Measurements from ENCODE around the gene MTA2. TPM values are rescaled to one million over a fixed set of nuclear protein-coding genes. Genes with fewer than 3 reads are reported as not detected.
"Not testable (repeated sequence)": the region's sequence is repeated elsewhere in the genome, so short reads cannot be mapped to it uniquely, and the experiment has no call there.

Gene MTA2
- total RNA-seq, 2 experiments from 2014 or later = 167 to 172 TPM

DNA sequence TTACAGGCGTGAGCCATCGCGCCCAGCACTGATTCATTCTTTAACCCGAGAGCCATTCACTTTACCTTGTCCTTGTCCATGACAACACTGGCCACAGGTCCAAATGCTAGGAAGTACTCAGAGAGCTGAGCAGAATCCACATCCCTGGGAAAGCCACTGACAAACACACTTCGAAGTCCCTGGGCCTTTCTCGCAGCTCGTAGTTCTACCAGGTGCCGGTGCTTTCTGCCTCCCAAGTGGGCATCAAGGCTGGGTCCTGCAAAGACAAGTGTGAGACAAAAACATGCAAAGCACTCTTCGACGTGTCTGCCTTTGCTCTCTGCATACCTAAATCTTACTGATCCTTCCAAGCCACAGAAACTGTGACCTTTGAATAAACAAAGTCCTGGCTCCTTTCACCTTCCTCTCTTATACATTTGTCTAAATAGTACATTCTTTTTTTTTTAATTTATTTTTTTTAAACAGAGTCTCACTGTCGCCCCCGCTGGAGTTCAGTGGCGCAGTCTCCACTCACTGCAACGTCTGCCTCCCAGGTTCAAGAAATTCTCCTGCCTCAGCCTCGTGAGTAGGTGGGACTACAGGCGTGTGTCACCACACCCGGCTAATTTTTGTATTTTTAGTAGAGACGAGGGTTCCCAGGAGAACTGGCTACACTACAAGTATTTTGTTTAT lies 12.6 kb downstream of the MTA2 start:
- DNase-seq = peak in 2 of 14 experiments; percentile 38 to 57
- H3K36me3 Mint-ChIP-seq (ENCODE audit: low read depth) = peaks cover 60% of the 10 kb centered on the region

GRCh38 chr11:62585356-62585755 lies 16.3 kb downstream of the MTA2 start:
- Mint-ChIP-seq H3K4me1 (ENCODE audit: low read depth) (peaks cover 20% of the 10 kb centered on the region), H3K36me3 (ENCODE audit: low read depth) (peaks cover 59% of the 10 kb centered on the region)
- CTCF ChIA-PET; intact Hi-C loops (cut with DNase I, micrococcal nuclease); H3K4me3 Mint-ChIP-seq; DNase-seq; H3K27ac ChIP-seq (ENCODE audit: low read depth in 1 of 2, low read length in 2 of 2); H3K27ac Mint-ChIP-seq; H3K27me3 Mint-ChIP-seq; H3K4me3 ChIP-seq (ENCODE audit: low read length); H3K4me1 ChIP-seq (ENCODE audit: insufficient read depth, low read length); H3K9me3 ChIP-seq (ENCODE audit: control insufficient read depth in 1 of 2, insufficient read depth in 1 of 2, low read length in 2 of 2); ATAC-seq (ENCODE audit: poor library complexity); H3K27me3 ChIP-seq (ENCODE audit: control insufficient read depth in 1 of 2, insufficient read depth in 2 of 2, low read length in 2 of 2); H3K9me3 Mint-ChIP-seq: not testable (repeated sequence)
- peaks cover 58% of the 10 kb centered on the region for H3K36me3 ChIP-seq (ENCODE audit: insufficient read depth, low read length)
- POLR2A ChIA-PET = interaction anchor here (1.2 kb wide), 1 partner anchor 11 kb away, joined by 6 read pairs; the partner anchor contains the start of gene EEF1G

More for the DNA sequence above, 12.6 kb downstream of the MTA2 start:
- H3K27ac ChIP-seq (ENCODE audit: low read depth in 1 of 2, low read length in 2 of 2) = no peak overlapping the region
- no peak for ATAC-seq (ENCODE audit: poor library complexity)
- CTCF ChIA-PET = no interaction called here
- peaks cover 38% of the 10 kb centered on the region for H3K4me1 ChIP-seq (ENCODE audit: insufficient read depth, low read length)
- no peaks in the 10 kb centered on the region for H3K9me3 ChIP-seq (ENCODE audit: control insufficient read depth in 1 of 2, insufficient read depth in 1 of 2, low read length in 2 of 2)
- TF ChIP-seq CTCF (IDR thresholded peaks at IDR 0.05) = no peak
- H3K27me3 ChIP-seq (ENCODE audit: control insufficient read depth in 1 of 2, insufficient read depth in 2 of 2, low read length in 2 of 2) = no peaks in the 10 kb centered on the region
- no peaks in the 10 kb centered on the region for H3K27me3 Mint-ChIP-seq
- peak overlapping the region; percentile 89 for H3K27ac Mint-ChIP-seq
- POLR2A ChIA-PET = interaction anchor here (1.8 to 2.0 kb wide), 2 partner anchors 15 to 76 kb away, joined by 4 to 9 read pairs; partner anchors contain the start of genes C11orf98, CSKMT and EEF1G
- H3K4me3 ChIP-seq (ENCODE audit: low read length) = no peak overlapping the region
- peak overlapping the region; percentile 91 for H3K4me3 Mint-ChIP-seq
- H3K4me1 Mint-ChIP-seq (ENCODE audit: low read depth) = peaks cover 56% of the 10 kb centered on the region
- intact Hi-C loops (cut with DNase I, micrococcal nuclease) = no loop called here
- peaks cover 45% of the 10 kb centered on the region for H3K36me3 ChIP-seq (ENCODE audit: insufficient read depth, low read length)
- no peaks in the 10 kb centered on the region for H3K9me3 Mint-ChIP-seq

GRCh38 chr11:62581735-62582134 lies 19.9 kb downstream of the MTA2 start:
- peaks cover 69% of the 10 kb centered on the region for H3K36me3 Mint-ChIP-seq (ENCODE audit: low read depth)
- DNase-seq; H3K9me3 ChIP-seq (ENCODE audit: control insufficient read depth in 1 of 2, insufficient read depth in 1 of 2, low read length in 2 of 2); intact Hi-C loops (cut with DNase I, micrococcal nuclease); H3K4me3 Mint-ChIP-seq; ATAC-seq (ENCODE audit: poor library complexity); H3K27me3 Mint-ChIP-seq; H3K9me3 Mint-ChIP-seq; H3K27me3 ChIP-seq (ENCODE audit: control insufficient read depth in 1 of 2, insufficient read depth in 2 of 2, low read length in 2 of 2); H3K27ac ChIP-seq (ENCODE audit: low read depth in 1 of 2, low read length in 2 of 2); H3K27ac Mint-ChIP-seq; CTCF ChIA-PET; H3K4me3 ChIP-seq (ENCODE audit: low read length); H3K4me1 ChIP-seq (ENCODE audit: insufficient read depth, low read length); H3K4me1 Mint-ChIP-seq (ENCODE audit: low read depth): not testable (repeated sequence)
- POLR2A ChIA-PET = interaction anchor here (1.2 to 4.4 kb wide), 2 partner anchors 10 to 146 kb away, joined by 3 to 19 read pairs; partner anchors contain the start of genes HNRNPUL2 and TUT1
- peaks cover 60% of the 10 kb centered on the region for H3K36me3 ChIP-seq (ENCODE audit: insufficient read depth, low read length)

GRCh38 chr11:62580959-62581715 lies 20.5 kb downstream of the MTA2 start:
- peaks cover 64% of the 10 kb centered on the region for H3K36me3 ChIP-seq (ENCODE audit: insufficient read depth, low read length)

More at GRCh38 chr11:62580959-62581715, 20.5 kb downstream of the MTA2 start:
- Histone ChIP-seq H3K4me3 (ENCODE audit: low read length) (no peak overlapping the region), H3K27me3 (ENCODE audit: control insufficient read depth in 1 of 2, insufficient read depth in 2 of 2, low read length in 2 of 2) (no peaks in the 10 kb centered on the region), H3K27ac (ENCODE audit: low read depth in 1 of 2, low read length in 2 of 2) (no peak overlapping the region), H3K4me1 (ENCODE audit: insufficient read depth, low read length) (no peaks in the 10 kb centered on the region), H3K9me3 (ENCODE audit: control insufficient read depth in 1 of 2, insufficient read depth in 1 of 2, low read length in 2 of 2) (no peaks in the 10 kb centered on the region)
- H3K36me3 Mint-ChIP-seq (ENCODE audit: low read depth) = peaks cover 72% of the 10 kb centered on the region
- no peaks in the 10 kb centered on the region for H3K4me1 Mint-ChIP-seq (ENCODE audit: low read depth)
- intact Hi-C loops (cut with DNase I, micrococcal nuclease) = no loop called here
- no peak overlapping the region for H3K27ac Mint-ChIP-seq
- no peaks in the 10 kb centered on the region for H3K27me3 Mint-ChIP-seq
- ChIA-PET POLR2A (interaction anchor here (1.2 to 4.4 kb wide), 2 partner anchors 11 to 146 kb away, joined by 3 to 19 read pairs; partner anchors contain the start of genes HNRNPUL2 and TUT1), CTCF (interaction anchor here (0.6 kb wide), 2 partner anchors 92 to 268 kb away, joined by 3 to 4 read pairs; no protein-coding TSS in a partner anchor)
- H3K4me3 Mint-ChIP-seq = no peak overlapping the region
- TF ChIP-seq CTCF (IDR thresholded peaks at IDR 0.05) = no peak
- DNase-seq = no peak
- H3K9me3 Mint-ChIP-seq = no peaks in the 10 kb centered on the region
- ATAC-seq (ENCODE audit: poor library complexity) = no peak
